ENCODE data around the gene UNC13A.
A peak's percentile ranks its signal among the peaks of the same experiment; 100 is the strongest.
"Not testable (repeated sequence)": the region's sequence is repeated elsewhere in the genome, so short reads cannot be mapped to it uniquely, and the experiment has no call there.

UNC13A gene

DNA sequence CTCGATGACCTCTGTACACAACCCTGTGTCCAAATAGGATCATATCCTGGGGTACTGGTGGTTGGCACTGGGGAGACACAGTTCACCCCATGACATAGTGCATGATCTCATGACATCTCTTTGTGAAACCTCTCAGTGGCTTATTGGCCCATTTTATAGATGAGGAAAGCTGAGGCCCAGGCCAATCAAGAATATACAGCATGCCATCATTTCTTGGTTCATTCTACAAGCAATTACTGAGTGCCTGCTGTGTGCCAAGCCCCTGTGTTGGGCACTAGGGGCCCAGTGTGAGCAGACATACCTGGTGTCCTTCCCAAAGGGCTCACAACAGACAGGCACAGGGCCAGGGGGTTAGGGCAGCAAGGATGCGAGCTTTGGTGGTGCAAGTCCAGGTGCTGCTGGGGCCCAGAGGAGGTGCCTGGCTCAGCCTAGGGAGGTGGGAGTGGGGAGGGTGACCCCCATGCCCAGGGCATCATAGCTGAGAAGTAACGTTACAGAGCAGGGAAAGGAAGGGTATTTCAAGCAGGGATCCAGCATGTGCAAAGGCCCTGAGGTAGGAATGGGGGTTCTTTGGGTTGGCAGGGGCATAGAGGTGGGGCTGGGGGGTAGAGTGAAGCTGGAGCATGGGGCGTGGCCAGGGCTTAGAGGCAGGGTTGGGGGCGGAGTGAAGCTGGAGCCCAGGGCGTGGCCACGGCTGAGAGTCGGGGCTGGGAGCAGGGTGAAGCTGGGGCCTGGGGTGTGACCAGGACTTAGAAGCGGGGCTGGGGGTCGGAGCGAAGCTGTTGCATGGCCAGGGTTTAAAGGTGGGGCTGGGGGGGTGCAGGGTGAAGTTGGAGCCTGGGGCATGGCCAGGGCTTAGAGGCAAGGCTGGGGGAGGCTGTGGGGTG, 112.0 kb downstream of the UNC13A start:
- DNase-seq, result no peak

DNA sequence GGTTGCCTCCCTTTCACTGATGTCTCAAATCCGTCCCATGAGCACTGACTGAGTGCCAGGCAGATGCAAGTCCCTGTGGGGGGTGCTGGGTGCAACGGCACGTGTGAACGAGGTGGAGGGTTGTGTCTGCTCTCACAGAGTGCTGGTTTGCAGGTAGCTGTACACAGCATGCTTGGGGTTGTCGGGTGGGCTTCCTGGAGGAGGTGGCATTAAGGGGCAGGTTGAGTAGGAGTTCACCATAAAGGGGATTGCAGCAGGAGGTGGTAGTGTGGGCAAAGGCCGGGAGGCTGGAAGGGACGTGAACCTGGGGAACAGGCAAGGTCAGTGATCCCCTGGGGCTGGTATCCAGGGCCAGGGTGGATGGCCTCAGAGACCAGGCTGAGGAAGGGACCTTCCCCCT, 115.5 kb downstream of the UNC13A start:
- no peak for DNase-seq

DNA sequence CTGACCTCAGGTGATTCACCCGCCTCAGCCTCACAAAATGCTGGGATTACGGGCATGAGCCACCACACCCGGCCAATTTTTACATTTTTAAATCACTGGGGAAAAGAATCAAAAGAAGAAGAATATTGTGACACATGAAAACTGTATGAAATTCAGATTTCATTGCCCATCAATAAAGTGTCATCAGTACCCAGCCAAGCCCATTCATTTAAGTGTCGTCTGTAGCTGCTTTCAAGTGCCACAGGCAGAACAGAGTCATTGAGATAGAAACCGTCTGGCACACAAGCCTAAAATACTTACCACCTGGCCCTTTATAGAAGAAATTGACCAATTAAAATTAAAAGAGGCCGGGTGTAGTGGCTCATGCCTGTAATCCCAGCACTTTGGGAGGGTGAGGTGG, 117.4 kb downstream of the UNC13A start:
- DNase-seq, result no peak

DNA sequence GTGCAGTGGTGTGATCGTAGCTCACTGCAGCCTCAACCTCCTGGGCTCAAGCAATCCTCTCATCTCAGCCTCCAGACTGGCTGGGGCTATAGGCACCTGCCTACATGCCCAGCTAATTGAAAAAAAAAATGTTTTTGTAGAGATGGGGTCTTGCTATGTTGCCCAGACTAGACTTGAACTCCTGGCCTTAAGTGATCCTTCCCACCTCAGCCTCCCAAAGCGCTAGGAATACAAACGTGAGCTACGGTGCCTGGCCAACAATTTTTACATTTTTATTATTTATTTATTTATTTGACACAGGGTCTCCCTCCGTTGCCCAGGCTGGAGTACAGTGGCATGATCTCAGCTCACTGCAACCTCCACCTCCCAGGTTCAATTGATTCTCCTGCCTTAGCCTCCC, 117.9 kb downstream of the UNC13A start:
- not testable (repeated sequence) for DNase-seq

DNA sequence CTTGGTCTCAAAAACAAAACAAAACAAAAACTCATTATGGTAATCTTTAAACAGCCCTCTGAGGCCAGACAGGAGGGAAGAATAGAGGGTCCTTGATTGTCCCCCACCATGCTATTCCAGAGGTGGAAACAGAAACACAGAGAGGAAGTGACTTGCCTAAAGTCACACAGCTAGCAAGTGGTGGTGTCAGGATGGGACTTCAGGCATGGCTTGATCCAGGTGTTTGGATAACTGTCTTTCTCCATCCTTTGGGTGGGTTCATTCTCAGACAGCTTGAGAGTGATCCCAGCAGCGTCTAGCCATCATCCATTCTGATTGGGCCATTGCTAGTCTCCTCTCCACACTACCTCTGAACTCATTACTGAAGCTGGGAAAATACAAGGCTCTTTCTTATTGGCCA, 120.2 kb downstream of the UNC13A start:
- no peak for DNase-seq

DNA sequence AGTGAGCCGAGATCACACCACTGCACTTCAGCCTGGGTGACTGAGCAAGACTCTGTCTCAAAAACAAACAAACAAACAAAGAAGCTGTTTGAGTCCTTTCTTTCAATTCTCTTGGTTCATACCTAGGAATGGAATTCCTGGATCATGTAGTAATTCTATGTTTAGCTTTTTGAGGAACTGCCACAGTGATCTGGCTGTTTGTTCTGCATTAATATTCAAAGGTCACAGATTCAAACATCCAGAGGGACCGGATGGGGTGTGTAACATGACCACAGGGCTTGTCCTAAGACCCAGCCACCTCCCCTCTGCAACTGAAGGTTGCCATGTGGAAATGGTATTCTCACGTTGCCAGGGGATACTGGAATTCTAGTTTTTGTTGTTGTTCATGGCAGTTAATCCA, 122.5 kb downstream of the UNC13A start:
- DNase-seq, result no peak

DNA sequence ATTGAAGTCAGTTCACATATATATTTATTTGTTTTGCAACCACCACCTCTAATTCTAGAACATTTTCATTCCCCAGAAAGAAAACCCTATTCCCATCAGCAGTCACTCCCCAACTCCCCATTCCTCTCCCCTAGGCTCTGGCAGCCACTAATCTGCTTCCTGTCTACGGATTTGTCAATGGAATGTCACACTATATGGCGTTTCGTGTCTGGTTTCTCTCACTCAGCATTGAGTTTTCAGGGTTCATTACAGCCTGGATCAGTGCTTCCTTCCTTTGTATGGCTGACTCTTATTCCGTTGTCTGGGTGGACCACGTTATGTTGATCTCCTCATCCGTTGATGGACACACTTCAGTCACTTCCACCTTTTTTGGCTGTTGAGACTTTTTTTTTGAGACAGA, 123.4 kb downstream of the UNC13A start:
- DNase-seq, result no peak

DNA sequence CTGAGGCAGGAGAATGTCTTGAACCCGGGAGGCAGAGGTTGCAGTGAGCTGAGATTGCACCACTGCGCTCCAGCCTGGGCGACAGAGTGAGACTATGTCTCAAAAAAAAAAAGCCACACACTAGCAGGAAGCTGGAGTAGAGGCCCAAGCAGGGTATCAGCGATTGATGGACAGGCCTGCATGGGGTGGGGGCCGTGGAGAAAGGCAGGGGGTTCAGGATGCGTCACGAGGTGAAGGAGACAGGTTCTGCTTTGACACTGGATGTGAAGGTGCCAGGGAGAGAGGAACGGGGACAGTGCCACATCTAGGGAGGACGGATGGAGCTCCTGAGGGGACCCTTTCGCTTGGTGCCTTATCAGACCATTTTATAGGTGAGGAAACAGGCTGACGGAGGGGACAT, 125.6 kb downstream of the UNC13A start:
- DNase-seq, result no peak

DNA sequence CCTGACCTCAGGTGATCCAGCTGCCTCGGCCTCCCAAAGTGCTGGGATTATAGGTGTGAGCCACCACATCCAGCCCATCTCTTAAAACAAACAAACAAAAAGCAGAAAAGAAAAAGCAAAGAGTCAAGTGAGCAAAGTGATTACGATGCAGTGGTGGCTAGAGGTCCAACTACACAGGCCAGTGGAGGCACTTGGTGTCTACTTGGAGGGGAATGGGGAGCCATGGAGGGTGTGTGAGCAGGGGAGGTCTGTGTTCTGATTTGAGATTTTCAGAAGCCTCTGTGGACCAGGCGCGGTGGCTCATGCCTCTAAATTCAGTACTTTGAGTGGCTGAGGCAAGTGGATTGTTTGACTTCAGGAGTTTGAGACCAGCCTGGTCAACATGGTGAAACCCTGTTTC, 126.1 kb downstream of the UNC13A start:
- no peak for DNase-seq

DNA sequence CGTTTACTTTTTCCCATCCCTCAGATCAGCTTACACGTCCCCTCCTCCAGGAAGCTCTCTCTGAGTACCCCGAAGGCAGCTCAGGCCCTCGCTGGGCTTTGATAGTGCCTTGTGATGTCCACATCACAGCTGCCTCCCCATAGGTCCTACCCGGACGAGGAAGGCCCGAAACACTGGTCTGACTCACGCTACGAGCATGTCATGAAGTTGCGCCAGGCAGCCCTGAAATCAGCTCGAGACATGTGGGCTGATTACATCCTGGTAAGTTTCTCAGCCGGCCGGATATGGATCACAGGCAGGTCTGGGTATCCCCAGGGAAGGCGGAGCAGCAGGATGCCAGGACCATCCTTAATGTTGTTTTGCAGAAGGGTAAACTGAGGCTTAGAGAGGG, 128.0 kb downstream of the UNC13A start:
- DNase-seq, result peak in 1 of 56 donors; percentile 4

DNA sequence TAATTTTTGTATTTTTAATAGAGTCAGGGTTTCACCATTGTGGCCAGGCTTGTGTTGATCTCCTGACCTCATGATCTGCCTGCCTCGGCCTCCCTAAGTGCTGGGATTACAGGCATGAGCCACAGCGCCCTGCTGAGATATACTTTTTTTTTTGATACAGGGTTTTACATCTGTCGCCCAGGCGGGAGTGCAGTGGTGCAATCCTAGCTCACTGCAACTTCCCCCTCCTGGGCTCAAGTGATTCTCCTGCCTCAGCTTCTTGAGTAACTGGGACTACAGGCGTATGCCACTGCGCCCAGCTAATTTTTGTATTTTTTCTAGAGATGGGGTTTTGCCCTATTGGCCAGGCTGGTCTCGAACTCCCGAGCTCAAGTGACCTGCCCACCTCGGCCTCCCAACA, 130.7 kb downstream of the UNC13A start:
- peak in 1 of 56 donors; percentile 14 for DNase-seq

DNA sequence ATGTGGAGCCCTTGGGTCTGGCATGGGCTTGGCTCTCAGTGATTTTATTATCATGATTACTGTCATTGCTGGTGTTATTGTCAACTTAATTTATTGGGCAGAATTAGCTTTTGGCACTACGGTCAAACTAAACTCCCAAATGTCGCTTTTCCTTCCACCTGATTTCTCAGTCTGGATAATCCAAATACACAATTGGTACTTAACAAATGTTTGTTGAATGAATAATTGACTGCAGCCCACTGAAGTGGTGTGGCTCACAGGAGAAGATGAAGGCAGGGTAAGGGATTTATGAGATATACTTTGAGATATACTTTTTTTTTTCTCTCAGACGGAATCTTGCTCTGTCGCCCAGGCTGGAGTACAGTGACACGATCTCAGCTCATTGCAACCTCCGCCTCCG, 131.2 kb downstream of the UNC13A start:
- DNase-seq, result no peak

DNA sequence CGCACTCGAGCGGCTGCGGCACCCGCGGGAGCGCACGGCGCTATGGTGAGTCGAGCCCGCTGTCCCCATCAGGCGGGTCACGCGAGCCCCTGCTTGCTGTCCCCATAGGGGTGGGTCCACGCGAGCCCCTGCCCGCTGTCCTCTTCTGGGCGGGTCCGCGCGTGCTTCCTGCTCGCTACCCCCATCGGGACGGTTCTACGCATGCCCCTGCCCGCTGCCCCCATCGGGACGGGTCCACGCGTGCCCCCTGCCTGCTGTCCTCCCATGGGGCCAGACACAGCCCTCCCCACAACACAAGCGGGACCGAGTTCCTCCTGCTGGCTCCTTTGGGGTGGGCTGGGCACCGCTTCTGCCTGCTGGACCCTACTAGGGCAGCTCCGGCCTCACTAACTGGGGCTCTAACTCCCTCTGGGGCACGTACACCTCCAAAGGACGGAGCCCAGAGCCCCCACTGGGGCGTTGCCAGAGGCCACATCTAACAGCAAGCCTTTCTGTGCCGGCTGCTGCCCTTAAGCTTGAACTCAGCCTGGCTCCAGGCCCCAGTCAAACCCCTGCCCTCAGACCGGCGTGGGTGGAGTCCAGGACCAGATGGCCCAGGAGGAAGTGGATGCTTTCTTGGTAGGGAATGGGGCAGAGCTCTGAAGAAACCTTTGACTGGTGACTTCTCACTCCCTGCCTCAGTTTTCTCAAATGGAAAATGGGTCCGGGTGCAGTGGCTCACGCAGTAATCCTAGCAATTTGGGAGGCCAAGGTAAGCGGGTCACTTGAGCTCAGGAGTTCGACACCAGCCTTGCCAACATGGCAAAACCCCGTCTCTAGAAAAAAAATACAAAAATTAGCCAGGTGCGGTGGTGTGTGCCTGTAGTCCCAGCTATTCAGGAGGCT, 132.0 kb downstream of the UNC13A start:
- peak in 43 of 56 donors; percentile 17 to 69 (median 46) for DNase-seq

DNA sequence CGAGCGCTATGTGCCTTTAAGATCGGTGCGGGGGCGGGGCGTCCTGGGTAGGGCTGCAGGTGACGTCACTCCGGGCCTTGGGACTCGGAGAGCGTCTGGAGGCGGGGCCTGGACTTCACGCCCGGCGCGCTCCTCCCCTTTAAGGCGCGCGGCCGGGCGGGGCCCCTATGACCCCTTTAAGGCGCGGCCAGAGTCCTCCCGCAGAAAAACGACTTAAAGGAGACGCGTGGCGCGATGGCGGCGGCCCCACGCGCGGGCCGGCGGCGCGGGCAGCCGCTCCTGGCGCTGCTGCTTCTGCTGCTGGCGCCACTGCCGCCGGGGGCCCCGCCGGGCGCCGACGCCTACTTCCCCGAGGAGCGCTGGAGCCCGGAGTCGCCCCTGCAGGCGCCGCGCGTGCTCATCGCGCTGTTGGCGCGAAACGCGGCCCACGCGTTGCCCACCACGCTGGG, 132.7 kb downstream of the UNC13A start, which contains the start of gene COLGALT1:
Gene COLGALT1 (plus strand): TSS at position 170 of the 449 bp plus-strand sequence. CDS start 65 bp downstream, at position 235.
- DNase-seq, result peak; percentile 51 to 99 (median 93)

DNA sequence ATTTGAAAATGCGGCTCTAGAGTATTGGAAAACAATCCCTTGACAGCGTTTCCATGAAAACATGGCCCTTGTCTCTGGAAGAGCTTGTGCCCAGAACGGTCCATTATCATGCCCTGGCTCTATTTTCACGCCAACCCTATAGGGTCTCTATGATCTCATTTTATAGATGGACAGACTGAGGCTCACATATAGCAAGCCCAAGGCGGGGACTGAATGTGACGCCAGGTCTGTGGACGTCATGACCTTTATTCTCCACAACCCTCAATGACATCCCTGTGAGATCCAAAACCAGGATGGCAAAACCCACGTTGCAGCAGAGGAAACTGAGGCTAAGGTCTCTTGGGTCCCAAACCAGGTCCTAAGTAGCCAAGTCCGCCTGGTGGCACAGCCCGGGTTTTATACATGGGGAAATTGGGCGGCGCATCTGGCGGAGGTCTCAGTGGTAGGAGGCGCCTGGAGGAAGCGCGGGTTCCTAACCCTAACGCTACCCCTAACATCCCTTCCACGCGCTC, 133.1 kb downstream of the UNC13A start:
- DNase-seq, result no peak

DNA sequence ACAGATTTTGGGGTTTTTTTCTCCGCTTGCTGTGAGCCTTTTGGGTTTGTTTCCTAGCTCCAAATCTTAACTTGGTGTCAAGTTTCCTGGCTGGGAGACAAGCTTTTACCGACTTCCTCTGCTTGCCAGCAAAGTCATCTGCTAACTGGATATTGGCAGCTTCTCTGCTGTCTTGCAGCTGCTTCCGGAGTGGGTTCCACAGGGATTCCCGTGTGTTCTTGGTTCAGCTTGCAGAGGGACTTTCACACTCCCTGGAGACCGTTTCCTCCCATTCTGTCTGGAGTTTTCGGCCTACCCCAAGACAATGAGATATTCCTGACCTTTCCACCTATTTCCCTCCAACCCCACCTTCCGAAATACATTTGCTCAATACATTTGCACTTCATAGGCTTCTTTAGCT, 134.9 kb downstream of the UNC13A start:
- DNase-seq, result peak in 8 of 56 donors; percentile 1 to 27 (median 6)

DNA sequence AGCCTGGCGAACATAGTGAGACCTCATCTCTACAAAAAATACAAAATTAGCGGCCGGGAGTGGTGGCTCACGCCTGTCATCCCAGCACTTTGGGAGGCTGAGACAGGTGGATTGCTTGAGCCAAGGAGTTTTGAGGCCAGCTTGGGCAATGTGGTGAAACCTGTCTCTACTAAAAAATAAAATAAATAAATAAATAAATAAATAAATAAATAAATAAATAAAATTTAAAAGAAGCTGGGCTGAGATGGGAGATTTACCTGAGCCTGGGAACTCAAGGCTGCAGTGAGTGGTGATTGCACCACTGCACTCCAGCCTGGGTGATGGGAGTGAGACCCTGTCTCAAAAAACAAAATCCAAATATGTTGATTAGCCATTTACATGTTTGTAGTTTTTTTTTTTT, 135.4 kb downstream of the UNC13A start:
- not testable (repeated sequence) for DNase-seq

All from nucleus accumbens (tissue), 56 donors.